GM12872 (cell line): ENCODE measurements around the gene MED13.

ENCODE experiments used
- TF ChIP-seq, protein P1 (sequence below): IDR thresholded peaks from 3 replicates; pipeline ENCODE4 v1.5.1; 2011; ENCODE audit warnings: low read depth, mild to moderate bottlenecking, low read length, moderate library complexity; ENCODE audit not compliant: insufficient read depth

Gene MED13

DNA sequence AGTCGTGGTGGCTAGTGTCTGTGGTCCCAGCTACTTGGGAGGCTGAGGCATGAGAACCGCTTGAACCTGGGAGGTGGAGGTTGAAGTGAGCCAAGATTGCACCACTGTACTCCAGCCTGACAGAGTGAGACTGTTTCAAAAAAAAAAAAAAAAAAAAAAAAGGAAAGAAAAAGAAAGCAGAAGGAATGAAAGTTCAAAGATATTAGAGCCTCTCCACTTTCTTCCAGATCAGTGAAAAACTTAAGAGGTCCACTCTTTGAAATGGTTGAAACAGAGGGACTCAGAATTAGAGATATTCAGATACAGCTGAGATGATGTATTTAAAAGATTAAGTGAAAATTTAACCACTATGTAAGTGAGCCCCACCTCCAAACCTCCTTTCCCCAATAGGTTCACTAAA is 16.8 kb downstream of the MED13 start:
- TF ChIP-seq, protein P1, sequence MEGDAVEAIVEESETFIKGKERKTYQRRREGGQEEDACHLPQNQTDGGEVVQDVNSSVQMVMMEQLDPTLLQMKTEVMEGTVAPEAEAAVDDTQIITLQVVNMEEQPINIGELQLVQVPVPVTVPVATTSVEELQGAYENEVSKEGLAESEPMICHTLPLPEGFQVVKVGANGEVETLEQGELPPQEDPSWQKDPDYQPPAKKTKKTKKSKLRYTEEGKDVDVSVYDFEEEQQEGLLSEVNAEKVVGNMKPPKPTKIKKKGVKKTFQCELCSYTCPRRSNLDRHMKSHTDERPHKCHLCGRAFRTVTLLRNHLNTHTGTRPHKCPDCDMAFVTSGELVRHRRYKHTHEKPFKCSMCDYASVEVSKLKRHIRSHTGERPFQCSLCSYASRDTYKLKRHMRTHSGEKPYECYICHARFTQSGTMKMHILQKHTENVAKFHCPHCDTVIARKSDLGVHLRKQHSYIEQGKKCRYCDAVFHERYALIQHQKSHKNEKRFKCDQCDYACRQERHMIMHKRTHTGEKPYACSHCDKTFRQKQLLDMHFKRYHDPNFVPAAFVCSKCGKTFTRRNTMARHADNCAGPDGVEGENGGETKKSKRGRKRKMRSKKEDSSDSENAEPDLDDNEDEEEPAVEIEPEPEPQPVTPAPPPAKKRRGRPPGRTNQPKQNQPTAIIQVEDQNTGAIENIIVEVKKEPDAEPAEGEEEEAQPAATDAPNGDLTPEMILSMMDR = no peak

DNA sequence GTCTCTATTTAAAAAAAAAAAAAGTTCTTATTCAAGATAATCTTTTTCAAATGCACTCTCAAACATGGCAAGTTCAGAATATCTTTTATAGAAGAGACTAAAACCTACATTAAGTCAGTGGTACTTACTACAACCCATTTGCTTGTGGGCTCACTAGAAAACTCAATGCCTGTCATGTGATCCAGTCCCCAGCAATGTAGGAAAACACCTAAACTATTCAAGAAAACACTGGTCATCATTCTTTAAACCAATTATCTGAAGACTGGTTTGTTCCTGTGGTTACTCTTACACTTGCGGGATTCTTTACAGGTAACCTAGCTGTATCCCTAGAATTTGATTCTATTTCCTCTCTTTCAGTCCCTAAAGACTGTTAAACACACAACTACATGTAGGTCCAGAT is 19.6 kb downstream of the MED13 start:
- TF ChIP-seq, protein P1 = no peak

GRCh38 chr17:62045109-62045508 is 20.0 kb downstream of the MED13 start:
- TF ChIP-seq, protein P1 = no peak

GRCh38 chr17:62043602-62044001 is 21.5 kb downstream of the MED13 start:
- TF ChIP-seq, protein P1 = no peak

GRCh38 chr17:62043140-62043539 is 21.9 kb downstream of the MED13 start:
- TF ChIP-seq, protein P1 = no peak

GRCh38 chr17:62038248-62038647 is 26.8 kb downstream of the MED13 start:
- TF ChIP-seq, protein P1 = no peak

GRCh38 chr17:62033317-62033716 is 31.8 kb downstream of the MED13 start:
- TF ChIP-seq, protein P1 = no peak

GRCh38 chr17:62032480-62032879 is 32.6 kb downstream of the MED13 start:
- TF ChIP-seq, protein P1 = no peak
